ENCODE measurements around the gene UBE2E1.
"Not testable (repeated sequence)": the region's sequence is repeated elsewhere in the genome, so short reads cannot be mapped to it uniquely, and the experiment has no call there.

Gene UBE2E1

GRCh38 chr3:23876923-23877322 lies 71.2 kb downstream of the UBE2E1 start:
- no peak overlapping the region for H3K4me3 ChIP-seq (ENCODE audit: low read depth, low read length)
- DNase-seq (ENCODE audit: low read depth), result no peak
- TF ChIP-seq, protein P1, sequence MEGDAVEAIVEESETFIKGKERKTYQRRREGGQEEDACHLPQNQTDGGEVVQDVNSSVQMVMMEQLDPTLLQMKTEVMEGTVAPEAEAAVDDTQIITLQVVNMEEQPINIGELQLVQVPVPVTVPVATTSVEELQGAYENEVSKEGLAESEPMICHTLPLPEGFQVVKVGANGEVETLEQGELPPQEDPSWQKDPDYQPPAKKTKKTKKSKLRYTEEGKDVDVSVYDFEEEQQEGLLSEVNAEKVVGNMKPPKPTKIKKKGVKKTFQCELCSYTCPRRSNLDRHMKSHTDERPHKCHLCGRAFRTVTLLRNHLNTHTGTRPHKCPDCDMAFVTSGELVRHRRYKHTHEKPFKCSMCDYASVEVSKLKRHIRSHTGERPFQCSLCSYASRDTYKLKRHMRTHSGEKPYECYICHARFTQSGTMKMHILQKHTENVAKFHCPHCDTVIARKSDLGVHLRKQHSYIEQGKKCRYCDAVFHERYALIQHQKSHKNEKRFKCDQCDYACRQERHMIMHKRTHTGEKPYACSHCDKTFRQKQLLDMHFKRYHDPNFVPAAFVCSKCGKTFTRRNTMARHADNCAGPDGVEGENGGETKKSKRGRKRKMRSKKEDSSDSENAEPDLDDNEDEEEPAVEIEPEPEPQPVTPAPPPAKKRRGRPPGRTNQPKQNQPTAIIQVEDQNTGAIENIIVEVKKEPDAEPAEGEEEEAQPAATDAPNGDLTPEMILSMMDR (conservative IDR thresholded peaks at IDR 0.05; ENCODE audit: low read depth, low read length), result no peak

DNA sequence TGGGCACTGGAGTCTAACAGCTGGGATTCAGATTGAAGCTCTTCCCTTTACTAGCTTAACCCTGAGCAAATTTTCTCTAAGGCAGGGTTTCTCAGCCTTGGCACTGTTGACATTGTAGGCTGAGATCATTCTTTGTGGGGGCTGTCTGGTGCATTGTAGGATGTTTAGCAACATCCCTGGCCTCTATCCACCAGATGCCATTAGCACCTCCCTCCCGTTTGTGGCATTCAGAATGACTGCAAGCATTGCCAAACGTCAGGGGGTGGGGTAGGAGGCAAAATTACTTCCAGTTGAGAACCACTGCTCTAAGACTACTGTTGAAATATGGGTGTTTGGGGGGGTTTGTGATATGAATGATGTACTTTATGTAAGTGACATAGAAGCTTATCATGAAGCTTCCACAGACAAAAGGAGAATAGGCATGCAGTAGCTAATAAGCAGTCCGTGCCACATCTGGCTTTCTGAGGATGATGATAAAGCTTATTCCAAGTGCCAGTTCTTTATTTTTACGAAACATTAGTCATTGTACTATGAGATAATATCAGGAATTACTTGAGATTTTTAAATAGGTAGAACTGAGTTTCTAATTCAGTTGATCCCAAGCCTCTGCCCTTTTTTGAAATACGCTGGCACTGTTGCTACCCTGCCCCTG lies 71.7 kb downstream of the UBE2E1 start:
- DNase-seq (ENCODE audit: low read depth), result peak; percentile 84
- no peak overlapping the region for H3K4me3 ChIP-seq (ENCODE audit: low read depth, low read length)
- TF ChIP-seq, protein P1 (conservative IDR thresholded peaks at IDR 0.05; ENCODE audit: low read depth, low read length), result no peak

- TF ChIP-seq, protein P1 (conservative IDR thresholded peaks at IDR 0.05; ENCODE audit: low read depth, low read length), result no peak
- DNase-seq (ENCODE audit: low read depth), result no peak
- H3K4me3 ChIP-seq (ENCODE audit: low read depth, low read length), result no peak overlapping the region
These were observed 73.7 kb downstream of the UBE2E1 start for GRCh38 chr3:23879485-23879884.

DNA sequence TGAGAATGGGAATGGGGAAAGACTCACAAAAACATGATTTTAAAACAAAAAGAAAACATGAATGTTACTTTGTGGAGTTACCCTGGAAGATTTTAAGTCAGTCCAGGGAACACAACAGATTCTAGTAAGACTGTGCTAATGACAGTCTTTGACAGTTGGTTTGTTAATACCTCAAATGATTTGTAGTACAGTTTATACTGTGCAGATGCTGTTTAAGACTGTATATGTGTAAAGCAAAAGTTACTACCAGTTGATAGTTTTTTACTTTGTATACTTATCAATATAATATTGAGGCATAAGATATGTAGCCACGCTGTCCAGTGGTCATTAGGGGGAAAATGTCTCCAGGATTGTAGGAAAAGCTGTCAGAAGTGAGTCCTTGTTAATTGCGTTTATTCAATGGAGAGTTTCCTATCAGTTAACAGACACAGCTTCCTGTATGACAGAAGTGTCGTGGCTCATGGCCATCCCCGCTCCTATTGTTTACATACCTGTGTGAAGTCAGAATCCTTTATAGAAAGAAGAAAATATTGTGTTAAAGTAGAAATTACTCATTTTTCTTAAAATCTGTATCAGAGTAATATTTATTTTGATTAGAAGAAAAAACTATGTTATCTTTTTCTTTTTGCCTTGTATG lies 75.1 kb downstream of the UBE2E1 start:
- H3K4me3 ChIP-seq (ENCODE audit: low read depth, low read length), result no peak overlapping the region
- no peak for DNase-seq (ENCODE audit: low read depth)
- TF ChIP-seq, protein P1 (conservative IDR thresholded peaks at IDR 0.05; ENCODE audit: low read depth, low read length), result no peak

DNA sequence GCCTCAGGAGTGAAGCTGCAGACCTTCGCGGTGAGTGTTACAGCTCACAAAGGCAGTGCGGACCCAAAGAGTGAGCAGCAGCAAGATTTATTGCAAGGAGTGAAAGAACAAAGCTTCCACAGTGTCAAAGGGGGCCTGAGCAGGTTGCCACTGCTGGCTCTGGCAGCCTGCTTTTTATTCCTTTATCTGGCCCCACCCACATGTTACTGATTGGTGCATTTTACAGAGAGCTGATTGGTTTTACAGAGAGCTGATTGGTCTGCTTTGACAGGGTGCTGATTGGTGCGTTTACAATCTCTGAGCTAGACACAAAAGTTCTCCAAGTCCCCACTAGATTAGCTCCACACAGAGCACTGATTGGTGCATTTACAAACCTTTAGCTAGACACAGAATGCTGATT lies 76.2 kb downstream of the UBE2E1 start:
- H3K4me3 ChIP-seq (ENCODE audit: low read depth, low read length); DNase-seq (ENCODE audit: low read depth): not testable (repeated sequence)

- TF ChIP-seq, protein P1 (conservative IDR thresholded peaks at IDR 0.05; ENCODE audit: low read depth, low read length), result no peak
- no peak overlapping the region for H3K4me3 ChIP-seq (ENCODE audit: low read depth, low read length)
- DNase-seq (ENCODE audit: low read depth), result no peak
These were observed 76.7 kb downstream of the UBE2E1 start for GRCh38 chr3:23882487-23882918.

DNA sequence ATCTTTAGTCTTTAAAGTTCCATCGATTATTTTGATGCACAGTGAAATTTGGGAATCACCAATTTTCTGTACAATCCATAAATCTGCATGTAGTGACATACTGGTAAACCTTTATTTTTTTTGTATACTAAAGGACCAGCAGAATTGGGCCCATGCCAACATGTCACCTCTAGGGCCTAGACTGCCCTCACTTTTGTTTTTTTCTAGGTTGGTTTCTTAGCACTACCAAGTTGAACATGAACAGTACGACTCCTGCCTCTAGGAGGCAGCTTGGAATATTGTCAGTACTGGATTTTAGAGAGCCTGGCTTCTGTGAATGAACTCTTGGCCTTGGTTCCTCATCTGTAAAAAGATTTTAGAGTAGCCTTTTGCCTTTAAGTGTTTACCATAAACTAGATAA lies 78.7 kb downstream of the UBE2E1 start:
- TF ChIP-seq, protein P1 (conservative IDR thresholded peaks at IDR 0.05; ENCODE audit: low read depth, low read length), result peak; percentile 28
- no peak for DNase-seq (ENCODE audit: low read depth)
- H3K4me3 ChIP-seq (ENCODE audit: low read depth, low read length), result no peak overlapping the region

All from choroid plexus epithelial cell (primary cell).